Kidney (tissue), 14 donors: ENCODE results near the gene KAT5. TPM values are rescaled to one million over a fixed set of nuclear protein-coding genes. Genes with fewer than 3 reads are reported as not detected.
"Not testable (repeated sequence)": the region's sequence is repeated elsewhere in the genome, so short reads cannot be mapped to it uniquely, and the experiment has no call there.

ENCODE experiments used
- DNase-seq, 5 donors: peaks; one replicate each; pipeline ENCODE4 v3.0.0-alpha.2; 2013 to 2020
- FAIRE-seq: peaks from 2 replicates; lab custom pipeline; 2012; peaks lifted over from hg19 to GRCh38; lab: Jason Lieb, UNC
- H3K27ac ChIP-seq, 2 donors: one replicate each; pipeline ENCODE4 v1.7.0; 2013; ENCODE audit warnings: low read depth in 2 of 2, low read length in 2 of 2, inconsistent platforms in 1 of 2
- H3K27me3 ChIP-seq: one replicate; pipeline ENCODE4 v1.7.1; 2013; ENCODE audit warnings: low read length, inconsistent platforms; ENCODE audit not compliant: control insufficient read depth, insufficient read depth
- H3K36me3 ChIP-seq, 3 donors: one replicate each; pipeline versions ENCODE4 v1.7.0 to v1.7.1; 2013; ENCODE audit warnings: low read length in 3 of 3, control low read depth in 1 of 3, inconsistent platforms in 1 of 3; ENCODE audit not compliant: insufficient read depth in 3 of 3, control insufficient read depth in 2 of 3
- H3K4me1 ChIP-seq, 3 donors: one replicate each; pipeline versions ENCODE4 v1.7.0 to v1.7.1; 2013; ENCODE audit warnings: low read length in 3 of 3, inconsistent platforms in 1 of 3, low read depth in 1 of 3; ENCODE audit not compliant: control insufficient read depth in 2 of 3, insufficient read depth in 2 of 3
- H3K4me3 ChIP-seq, 3 donors: one replicate each; pipeline versions ENCODE4 v1.7.0 to v1.8.1; 2013; ENCODE audit warnings: low read length in 3 of 3, control low read depth in 1 of 3, inconsistent platforms in 1 of 3
- H3K9ac ChIP-seq, 3 donors: one replicate each; pipeline versions ENCODE4 v1.7.0 to v1.7.1; 2013; ENCODE audit warnings: low read length in 3 of 3, control low read depth in 1 of 3, inconsistent platforms in 1 of 3
- H3K9me3 ChIP-seq, 3 donors: one replicate each; pipeline versions ENCODE4 v1.7.0 to v1.7.1; 2013; ENCODE audit warnings: low read length in 3 of 3, control low read depth in 1 of 3, inconsistent platforms in 1 of 3; ENCODE audit not compliant: control insufficient read depth in 2 of 3, insufficient read depth in 1 of 3
- CTCF ChIP-seq: IDR thresholded peaks from 3 replicates; pipeline ENCODE4 v1.5.1; 2012; ENCODE audit warnings: mild to moderate bottlenecking, moderate library complexity, borderline replicate concordance; ENCODE audit not compliant: insufficient read depth; ENCODE audit errors: extremely low read depth
- intact Hi-C: fragments of 100-400 bp; cut with DNase I; formaldehyde crosslinking; loops from one replicate; pipeline ENCODE4 v1.11.1; 2022
- polyA plus RNA-seq: library from polyadenylated mRNA; stranded (reverse); fragments of 350-450 nt; fragmentation: Illumina TruSeq; extraction: RNeasy Lipid Tissue Mini Kit (QIAGEN cat#74804); gene quantifications from one replicate; pipeline ENCODE4 v1.2.3, GENCODE V29; 2014; ENCODE audit warnings: low read depth, low replicate concordance; ENCODE audit not compliant: insufficient read depth
- total RNA-seq: library from RNA; stranded (reverse); fragmentation: NEBNext Ultra II Directional; extraction: Animal tissue kit (Norgen Biotek cat#: 25700); gene quantifications from one replicate; pipeline ENCODE4 v1.2.1, GENCODE V29; 2021
- donor health status: control.
- donor health status: control.
- donor health status: control.
- donor health status: control.
- donor health status: control.
- donor health status: DM: yes; HTN: yes; CAD: no.
- donor health status: Normal renal cell carcinoma (clear cell type).

Gene KAT5
- total and polyA plus RNA-seq, 2 donors from 2014 or later: 68.4 to 74.7 TPM

- intact Hi-C loops: no loop called here
- Histone ChIP-seq H3K27me3 (no peaks in the 10 kb centered on the region), H3K36me3 (peaks cover 0 to 20% (median 15%) of the 10 kb centered on the region in 3 donors), H3K9ac (no peak overlapping the region), H3K4me3 (no peak overlapping the region), H3K4me1 (peaks cover 0 to 15% (median 4%) of the 10 kb centered on the region in 3 donors), H3K9me3 (no peaks in the 10 kb centered on the region), H3K27ac (no peak overlapping the region)
- DNase-seq: no peak
- FAIRE-seq: no peak
- TF ChIP-seq CTCF: no peak
Observed at GRCh38 chr11:65722261-65722660, 10.2 kb downstream of the KAT5 start.

DNA sequence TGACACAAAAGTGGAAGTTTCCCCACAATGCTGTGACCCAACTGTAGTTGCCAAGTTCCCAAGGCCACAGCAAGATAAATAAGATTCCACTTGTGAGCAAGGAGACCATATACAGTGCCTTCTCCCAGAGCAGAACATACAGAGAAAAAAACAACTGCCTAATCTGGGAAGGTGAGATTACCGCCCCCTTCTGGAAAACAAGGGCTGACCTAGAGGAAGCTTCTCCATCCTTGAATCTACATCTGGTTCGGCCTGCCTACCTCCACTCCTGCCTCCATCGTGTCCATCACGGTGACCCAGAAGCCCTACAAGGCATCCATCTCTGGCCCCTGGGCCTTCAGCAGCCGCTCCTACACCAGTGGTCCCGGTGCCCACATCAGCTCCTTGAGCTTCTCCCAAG lies 14.6 kb downstream of the KAT5 start:
- intact Hi-C loops: no loop called here
- Histone ChIP-seq H3K36me3 (no peaks in the 10 kb centered on the region), H3K27ac (no peak overlapping the region), H3K9ac (no peak overlapping the region), H3K9me3 (no peaks in the 10 kb centered on the region), H3K4me1 (no peaks in the 10 kb centered on the region), H3K4me3 (no peak overlapping the region), H3K27me3 (no peaks in the 10 kb centered on the region)
- TF ChIP-seq CTCF: no peak
- DNase-seq (no peak), FAIRE-seq (no peak)

DNA sequence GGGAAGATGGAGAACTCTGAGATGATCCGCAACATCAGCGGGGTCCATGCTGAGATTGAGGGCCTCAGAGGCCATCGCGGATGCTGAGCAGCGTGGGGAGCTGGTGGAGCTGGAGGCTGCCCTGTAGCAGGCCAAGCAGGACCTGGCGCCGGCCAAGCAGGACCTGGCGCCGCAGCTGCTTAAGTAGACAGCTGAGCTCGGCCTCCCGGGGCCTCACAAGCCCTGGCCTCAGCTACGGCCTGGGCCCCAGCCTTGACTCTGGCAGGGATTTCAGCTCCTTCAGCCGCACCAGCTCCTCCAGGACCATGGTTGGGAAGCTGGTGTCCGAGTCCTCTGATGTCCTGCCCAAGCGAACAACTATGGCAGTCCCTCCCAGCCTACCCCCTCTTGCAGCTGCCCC lies 15.8 kb downstream of the KAT5 start:
- FAIRE-seq (no peak), DNase-seq (no peak)
- no peak overlapping the region for H3K9ac ChIP-seq
- no peak overlapping the region for H3K4me3 ChIP-seq
- H3K27ac ChIP-seq: no peak overlapping the region
- no peaks in the 10 kb centered on the region for H3K36me3 ChIP-seq
- no peaks in the 10 kb centered on the region for H3K4me1 ChIP-seq
- no peaks in the 10 kb centered on the region for H3K27me3 ChIP-seq
- no peaks in the 10 kb centered on the region for H3K9me3 ChIP-seq
- intact Hi-C loops: no loop called here
- no peak for TF ChIP-seq CTCF

GRCh38 chr11:65730461-65730860 lies 18.4 kb downstream of the KAT5 start:
- no peaks in the 10 kb centered on the region for H3K27me3 ChIP-seq
- no peak for TF ChIP-seq CTCF
- H3K4me3 ChIP-seq: no peak overlapping the region
- no peaks in the 10 kb centered on the region for H3K9me3 ChIP-seq
- FAIRE-seq (no peak), DNase-seq (peak in 2 of 5 donors; percentile 41)
- peak overlapping the region in 1 of 2 donors; percentile 28 for H3K27ac ChIP-seq
- H3K9ac ChIP-seq: no peak overlapping the region
- no peaks in the 10 kb centered on the region for H3K36me3 ChIP-seq
- H3K4me1 ChIP-seq: no peaks in the 10 kb centered on the region
- intact Hi-C loops: no loop called here

- H3K27ac ChIP-seq, H3K27me3 ChIP-seq, intact Hi-C loops, FAIRE-seq, H3K4me3 ChIP-seq, H3K9ac ChIP-seq, H3K36me3 ChIP-seq, DNase-seq, H3K4me1 ChIP-seq, H3K9me3 ChIP-seq: not testable (repeated sequence)
Observed at GRCh38 chr11:65735111-65735510, 23.1 kb downstream of the KAT5 start.
